HG03095 (cell line): ENCODE results near the gene MYO5A.
"Not testable (repeated sequence)": the region's sequence is repeated elsewhere in the genome, so short reads cannot be mapped to it uniquely, and the experiment has no call there.

Experiments
- ATAC-seq: cut with Tn5 transposase; IDR thresholded peaks from one replicate; pipeline ENCODE4 v1.9.1; 2021; ENCODE audit warnings: moderate library complexity; ENCODE audit not compliant: unreplicated experiment

Gene MYO5A

DNA sequence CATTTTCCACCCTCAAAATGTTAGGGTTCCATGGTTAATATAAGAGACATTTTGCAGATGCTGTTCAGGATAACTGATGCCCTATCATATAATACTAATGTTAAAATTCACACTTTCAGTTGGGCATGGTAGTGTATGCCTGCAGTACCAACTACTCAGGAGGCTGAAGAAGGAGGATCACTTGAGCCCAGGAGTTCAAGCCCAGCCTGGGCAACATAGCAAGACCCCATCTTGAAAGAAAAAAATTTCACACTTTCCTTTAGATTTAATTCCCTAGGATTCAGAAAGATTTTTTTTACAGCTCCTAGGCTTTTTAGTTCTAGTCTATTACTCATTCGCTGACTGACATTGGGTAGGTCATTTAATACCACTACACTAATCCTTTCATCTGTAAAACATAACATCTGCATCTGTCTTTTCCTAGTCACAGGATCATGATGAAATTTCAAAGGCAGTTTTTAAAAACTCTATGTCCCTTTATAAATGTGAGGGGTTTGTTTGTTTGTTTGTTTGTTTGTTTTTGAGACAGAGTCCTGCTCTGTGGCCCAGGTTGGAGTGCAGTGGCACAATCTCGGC, 103.7 kb downstream of the MYO5A start:
- no peak for ATAC-seq

DNA sequence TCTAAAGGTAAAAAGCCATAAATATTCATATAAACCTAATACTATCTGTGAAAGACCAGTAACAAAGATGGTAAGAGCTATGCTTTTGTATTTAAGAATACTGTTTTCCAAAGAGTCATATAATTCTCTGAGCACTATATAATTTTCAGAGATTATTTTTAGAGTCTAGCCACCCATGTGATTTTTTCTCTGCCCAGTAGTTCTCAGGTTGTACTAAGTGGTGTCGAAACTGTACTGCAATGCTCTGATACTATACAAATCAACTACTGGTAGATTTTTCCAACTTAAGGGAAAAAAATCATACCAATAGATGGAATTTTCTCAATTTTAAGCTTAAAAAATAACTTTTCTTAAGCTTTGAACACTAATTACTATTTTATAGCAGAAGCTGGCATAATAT, 104.8 kb downstream of the MYO5A start:
- ATAC-seq, result no peak

DNA sequence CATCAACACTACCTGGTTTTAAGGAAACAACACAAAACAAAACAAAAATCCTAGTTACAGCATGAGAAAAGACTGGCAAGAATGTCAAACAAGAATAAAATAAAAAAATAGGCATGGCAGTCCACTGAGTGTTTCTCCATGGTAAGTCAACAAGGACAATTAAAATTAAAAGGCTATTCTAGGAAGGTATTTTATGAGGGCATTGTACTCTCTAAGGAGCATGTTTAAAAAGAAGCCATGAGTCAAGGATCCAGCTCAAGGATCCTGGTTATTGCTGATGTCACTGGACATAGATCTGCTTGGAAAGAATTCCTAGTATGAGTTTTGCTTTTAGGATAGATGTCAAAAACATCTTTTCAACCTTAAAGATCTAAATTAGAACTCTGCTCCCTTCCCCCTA, 106.7 kb downstream of the MYO5A start:
- no peak for ATAC-seq

DNA sequence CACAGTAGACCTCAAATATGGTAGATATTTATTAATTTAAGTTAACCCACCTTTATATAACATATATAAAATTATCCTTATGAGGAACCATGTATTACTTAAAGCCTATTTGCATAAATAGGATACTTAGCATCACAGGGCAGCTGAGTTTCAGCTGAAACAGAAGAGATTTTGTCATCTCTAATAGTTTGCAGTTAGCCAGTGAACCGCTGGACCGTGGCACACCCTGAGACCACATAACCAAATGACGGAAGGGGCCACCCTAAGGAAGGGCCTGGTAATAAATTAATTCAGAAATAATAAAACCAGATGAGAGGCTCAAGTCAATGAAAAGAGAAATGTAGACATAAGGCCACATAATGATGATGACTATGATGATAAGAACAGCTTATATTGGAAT, 107.7 kb downstream of the MYO5A start:
- ATAC-seq, result no peak

DNA sequence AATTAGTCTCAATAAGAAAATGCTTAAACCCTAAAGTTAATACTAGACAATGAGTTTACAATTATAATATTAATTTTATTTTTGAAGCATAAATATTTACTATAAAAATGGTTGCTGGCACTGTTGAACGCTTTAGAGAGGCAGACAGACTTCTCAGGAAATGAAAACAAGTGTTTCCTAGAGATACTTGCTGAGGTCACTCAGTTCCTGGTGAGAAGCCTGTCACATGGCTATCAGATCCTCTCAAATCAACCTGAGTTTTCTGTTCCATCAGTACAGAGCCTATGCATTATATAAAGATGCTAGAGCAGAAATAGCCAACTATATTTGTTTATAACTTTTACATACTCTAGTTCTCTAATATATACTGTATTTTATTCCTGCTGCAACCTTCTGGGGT, 109.2 kb downstream of the MYO5A start:
- no peak for ATAC-seq

DNA sequence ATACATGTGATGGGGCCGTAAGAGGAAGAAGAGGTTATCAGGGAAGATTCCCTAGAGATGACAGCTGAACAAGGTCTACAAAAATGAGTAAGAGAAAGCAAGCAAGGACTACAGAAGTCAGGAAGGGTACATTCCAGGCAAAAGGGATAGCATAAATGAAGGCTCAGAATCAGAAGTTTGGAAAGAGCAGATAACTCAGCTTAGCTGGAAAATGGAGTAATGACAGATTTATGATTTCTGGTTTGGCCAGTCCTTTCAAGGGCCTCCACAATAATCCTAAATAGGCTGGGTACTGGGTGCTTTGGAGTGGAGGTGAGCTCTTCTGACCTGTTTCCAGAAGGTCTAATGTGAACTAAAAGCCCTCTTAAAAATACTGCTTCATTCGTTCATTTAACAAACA, 110.7 kb downstream of the MYO5A start:
- no peak for ATAC-seq

DNA sequence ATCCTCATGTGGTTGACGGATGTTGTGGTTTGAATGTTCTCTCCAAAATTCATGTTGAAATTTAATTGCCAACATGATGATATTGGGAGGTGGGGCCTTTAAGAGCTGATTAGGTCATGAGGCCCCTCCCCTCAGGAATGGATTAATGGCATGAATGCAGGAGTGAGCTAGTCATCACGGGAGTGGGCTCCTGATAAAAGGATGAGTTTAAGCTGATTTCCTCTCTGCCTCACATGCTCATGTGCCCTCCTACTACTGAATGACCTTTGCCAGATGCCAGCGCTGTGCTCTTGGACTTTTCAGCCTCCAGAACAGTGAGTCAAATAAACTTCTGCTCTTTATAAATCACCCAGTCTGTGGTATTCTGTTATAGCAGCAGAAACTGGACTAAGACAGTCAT, 111.2 kb downstream of the MYO5A start:
- no peak for ATAC-seq

DNA sequence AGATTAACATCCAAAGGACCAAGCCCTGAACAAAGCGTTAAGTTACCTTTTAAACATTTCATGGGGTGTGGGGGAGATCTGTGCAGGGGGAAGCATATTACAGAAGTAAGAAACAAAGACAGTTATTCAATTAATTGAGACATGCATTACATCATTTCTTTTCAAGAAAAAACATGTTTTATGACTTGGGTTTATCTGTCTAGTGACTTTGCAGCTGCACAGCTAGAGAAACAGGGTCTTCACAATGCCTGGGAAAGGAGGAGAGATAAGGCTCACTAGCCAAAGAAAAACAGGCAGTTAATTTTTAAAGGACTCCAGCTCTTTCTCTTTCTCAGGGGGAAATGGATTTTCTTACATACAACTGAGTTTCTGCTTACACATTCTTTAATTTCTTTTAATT, 112.1 kb downstream of the MYO5A start:
- ATAC-seq, result not testable (repeated sequence)

DNA sequence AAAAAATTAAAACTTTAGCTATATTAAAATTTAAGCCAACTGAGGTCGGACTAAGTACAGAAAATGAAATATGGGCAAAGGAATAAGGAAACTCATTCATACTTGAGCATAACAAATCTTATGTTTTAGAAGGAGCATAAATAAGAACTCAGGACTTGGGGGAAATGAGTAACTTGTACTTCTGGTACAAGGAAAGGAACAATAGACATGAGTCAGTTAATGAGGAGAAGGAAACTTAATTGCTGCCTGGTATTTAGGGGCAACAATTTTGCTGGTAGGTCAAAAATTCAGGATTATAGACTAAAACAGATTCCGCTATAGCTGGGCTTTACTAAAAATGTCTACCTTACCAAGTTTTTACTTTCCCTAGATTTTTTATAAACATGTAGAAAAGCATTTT, 113.1 kb downstream of the MYO5A start:
- no peak for ATAC-seq

DNA sequence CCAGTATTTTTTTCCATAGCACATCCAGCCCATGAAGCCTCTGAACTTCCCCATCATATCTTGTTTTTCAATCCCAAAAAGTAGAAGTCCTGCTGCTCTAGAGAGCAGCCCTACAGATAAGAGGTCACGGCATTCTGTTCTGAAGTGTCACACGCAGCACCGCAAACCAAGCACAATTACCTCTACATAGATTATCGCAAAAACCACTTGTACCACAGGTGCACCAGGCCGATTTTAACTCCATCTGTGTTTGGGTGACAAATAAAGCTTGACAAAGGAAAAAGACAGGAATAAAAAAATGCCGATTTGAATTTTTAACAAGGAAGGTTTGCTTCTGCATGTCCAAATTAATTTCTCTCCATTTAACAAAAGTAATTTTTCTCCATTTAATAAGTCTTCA, 113.7 kb downstream of the MYO5A start:
- no peak for ATAC-seq

DNA sequence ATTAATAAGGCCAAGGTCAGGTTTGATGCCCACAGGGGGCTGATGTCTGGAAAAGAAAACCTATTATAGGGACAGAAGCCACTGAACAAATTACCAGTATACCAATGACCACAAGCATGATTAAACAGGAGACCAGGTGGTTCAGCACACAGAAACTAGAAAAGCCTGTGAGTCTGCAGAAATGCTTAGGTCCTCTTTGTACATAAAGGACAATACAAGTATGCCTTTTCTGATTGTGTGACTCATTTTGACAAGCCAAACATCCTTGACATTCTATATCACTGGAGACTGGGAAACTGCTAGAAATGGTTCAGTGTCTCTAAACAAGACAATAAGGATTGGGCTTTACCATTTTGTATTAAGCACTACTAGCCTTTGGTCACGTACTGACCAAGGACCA, 119.9 kb downstream of the MYO5A start:
- ATAC-seq, result no peak

DNA sequence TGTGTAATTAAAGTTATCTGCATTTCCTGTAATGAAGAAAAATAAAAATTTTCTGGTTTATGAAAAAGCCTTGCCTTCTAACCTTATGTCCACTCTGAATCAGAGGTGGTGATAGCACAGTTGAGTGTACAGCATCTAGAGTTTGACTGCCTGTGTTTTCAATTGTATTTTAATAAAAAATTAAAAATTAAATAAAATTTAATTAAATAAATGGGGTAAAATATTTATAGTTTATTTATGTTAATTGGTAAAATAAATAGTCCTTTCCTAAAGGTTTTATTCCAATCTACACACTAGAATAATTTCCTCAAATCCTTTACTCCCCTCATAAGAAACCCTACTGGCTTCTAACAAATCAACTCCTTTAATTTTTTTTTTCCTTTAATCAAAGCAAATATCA, 121.3 kb downstream of the MYO5A start:
- no peak for ATAC-seq

DNA sequence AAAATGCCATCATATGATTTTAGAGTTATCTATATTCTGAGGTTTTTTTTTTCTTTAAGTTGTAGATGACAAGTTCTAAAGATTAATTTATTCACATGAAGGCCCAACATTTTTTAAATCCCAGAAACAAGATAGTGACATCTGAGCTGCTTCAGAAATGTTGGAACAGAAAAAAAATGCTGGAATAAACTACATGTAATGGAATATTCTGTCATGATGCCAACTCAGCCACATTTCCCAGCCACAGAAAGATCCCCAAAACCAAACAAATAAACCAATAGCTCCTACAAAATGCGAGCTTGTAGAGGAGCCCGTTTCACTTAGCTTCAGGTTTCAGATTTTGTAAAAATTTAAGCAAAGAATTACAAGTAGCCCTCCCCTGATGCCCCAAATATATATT, 122.1 kb downstream of the MYO5A start:
- no peak for ATAC-seq

DNA sequence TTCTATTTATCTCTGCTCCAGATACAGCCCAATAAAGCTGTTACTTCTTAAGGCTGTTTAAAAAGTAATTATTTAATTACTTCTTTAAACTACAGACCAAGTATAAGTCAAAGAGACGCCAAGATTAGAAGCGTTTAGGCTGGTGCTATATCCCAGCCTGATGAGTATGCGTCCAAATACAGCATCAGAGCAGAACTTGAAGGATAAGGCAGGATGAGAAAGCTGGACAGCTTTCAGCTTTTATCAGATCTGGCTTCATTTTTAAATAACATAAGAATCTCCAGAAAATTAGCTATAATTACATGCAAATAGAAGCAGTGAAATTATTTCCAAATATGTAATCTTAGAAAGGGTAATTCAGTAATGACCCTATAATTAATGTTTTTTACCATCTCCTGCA, 122.8 kb downstream of the MYO5A start:
- ATAC-seq, result no peak

DNA sequence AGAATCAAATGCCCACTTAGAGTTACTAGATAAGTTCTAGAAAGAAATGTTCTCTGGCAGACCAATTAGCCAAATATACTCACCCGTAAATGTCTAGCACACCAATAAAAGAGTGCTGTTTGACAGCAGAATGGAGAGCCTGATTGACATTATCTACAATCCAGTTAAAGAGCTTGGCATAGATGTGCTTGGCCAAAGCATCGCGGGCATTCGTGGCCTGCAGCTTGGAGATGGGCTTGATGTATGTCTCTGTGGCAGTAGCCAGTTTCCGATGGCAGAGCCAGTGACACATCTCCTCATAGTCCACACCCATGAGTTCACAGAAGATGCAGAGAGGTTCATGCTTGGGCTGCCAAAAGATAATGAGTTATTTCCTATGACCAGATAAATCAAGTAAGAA, 131.6 kb downstream of the MYO5A start:
- no peak for ATAC-seq

DNA sequence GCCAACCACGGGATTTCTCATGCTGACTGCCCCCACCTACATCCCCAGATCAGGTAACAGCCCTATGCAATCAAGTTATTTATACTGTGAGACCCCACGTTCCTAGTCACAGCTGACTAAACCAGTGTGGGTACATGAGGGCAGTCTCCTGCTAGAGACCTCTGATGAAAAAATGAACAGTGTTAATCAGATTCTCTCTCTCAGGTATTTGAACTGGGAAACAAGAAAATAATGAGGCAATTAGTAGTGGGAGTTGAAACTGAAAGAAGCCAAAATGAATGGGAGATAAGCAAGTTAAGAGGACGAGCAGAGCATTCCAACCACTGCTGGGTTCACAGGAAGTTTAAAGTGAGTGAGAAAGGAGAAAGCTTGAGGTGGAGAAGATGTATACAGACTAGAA, 134.6 kb downstream of the MYO5A start:
- no peak for ATAC-seq

DNA sequence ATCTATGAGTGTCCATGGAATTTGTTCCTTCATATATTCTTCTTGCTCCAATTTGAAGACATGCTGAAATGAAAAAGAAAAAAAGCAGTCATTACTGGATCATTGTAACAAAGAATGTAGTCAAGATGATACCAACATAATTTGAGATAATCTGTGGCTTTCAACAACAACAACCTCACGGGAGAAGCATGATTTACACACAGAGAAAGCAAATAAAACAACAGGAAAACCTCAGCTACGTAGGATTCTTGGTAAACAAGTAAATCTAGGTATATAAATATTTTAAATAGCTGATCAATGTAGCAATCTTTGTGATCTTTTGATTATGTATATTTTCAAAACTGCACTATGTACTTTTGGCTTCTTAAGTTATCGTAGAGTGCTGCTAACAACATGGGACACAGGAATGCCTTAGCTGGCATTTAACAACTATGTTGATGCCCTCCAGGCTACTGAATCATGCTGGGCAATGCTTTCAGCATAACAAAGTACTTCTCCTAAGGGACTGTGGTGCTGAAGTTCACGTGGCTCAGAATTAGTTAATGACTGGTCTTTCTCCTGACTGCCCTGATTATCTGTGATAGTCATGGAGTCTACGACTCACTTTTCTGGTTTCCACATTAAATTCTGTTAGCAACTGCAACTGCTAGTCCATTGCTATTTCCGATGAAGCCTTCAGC, 136.5 kb downstream of the MYO5A start:
- no peak for ATAC-seq

DNA sequence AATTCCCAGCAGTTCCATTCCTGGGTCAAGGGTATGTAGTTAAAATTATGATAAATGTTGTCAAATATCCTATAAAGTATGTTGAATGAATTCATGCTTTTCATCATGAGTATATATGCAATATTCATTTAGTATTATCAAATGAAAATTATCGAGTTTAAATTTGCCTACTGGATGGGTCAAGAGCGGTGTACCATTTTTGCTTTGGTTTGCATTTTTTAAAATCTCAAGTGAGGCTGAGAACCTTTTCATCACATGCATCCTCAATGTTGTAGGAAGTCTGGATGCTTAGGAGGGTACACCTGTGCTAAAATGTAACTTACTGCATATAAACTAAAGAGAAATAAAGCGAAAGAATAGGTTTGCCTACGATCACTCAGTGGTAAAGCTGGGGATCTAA, 137.6 kb downstream of the MYO5A start:
- ATAC-seq, result no peak

DNA sequence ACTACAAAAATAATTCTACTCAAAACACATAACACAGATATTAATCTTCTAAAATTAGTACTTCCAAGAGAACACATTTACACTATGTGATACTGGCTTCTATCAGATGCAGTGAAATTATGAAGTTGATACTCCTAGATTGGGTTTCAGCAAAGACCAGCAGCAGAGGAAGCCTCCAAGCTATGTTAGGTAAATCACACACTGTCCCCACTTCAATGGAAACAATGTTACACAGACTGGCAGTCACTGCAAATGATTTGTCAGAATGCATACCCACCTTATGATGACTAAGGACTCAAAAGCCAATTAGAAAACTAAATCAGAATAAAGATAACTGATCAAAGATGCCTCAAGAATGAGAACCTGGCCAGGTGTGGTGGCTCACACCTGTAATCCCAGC, 143.0 kb downstream of the MYO5A start:
- no peak for ATAC-seq

DNA sequence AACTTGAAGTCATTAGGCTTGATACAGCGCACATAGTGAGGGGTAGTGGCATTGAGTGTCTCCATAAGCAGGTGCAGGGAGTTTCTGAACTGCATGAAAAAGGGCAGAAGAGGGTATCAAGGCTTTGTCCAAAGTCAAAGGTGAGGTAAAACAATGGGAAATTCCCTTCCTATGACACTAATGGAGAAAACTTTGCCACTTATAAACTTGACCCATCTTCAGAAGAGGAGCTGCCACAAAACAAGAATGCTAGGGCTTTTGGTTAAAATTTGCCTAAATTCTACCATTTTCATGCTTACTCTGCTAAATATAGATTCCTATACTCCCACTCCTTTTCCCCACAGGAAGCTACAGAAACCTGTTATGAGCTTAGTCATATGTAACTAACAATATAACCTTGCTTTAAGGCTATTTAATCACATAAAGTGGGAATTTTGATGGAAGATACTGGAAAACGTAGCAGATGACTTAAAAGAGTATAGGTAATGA, 145.5 kb downstream of the MYO5A start:
- ATAC-seq, result no peak

DNA sequence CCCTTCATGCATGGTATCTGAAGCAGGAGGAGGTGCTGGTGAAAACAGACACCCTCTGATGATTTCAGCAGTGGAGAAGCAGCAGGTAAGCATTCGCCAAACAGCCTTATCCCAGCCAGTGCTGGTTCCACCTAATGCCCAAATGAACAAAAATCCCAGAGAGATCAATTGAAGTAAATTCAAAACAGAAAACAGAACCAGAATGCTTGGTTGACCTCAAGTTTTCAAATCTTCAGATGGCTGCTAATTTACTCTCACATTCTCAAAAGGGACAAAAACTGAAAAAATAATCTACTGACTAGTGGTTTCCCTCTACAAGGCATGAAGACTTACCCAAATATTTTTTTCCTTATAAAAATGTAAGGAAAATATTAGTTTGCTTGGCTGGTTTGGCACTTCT, 146.0 kb downstream of the MYO5A start:
- no peak for ATAC-seq

DNA sequence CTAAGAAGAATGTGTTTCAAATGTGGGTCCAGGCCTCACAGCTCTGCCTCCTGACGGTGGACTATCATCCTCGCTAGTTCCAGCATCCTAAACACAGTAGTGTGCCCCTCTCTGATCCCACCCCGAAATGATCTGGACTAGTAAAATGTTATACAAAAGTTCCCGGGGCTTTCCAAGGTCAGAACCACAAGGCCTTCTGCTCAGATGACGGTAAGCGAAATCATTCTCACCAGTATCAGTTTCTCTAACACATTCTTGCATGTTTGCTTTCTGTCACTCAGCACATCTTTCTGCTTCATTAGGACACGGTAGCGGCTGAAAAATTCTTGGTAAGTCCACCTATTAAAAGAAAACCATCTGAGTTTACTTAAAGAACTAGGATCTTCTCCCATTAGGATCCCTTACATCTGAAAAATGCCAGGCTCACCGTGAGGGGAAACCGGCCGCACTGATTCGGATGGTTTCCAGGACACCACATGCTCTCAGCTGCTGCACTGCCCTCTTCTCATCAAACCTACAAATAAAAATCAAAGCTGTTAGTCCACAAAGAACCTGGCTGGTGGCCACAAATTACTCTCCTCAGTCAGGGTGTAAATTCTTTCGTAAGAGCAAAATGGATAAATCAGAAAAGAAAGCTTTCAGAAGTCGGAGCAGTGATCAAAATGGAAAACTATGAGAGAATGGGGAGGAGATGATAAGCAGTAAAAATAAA, 149.1 kb downstream of the MYO5A start:
- peak; percentile 66 for ATAC-seq
